Transverse colon (tissue), 4 donors: ENCODE measurements around the gene ST7L. TPM values are rescaled to one million over a fixed set of nuclear protein-coding genes. Genes with fewer than 3 reads are reported as not detected.
"Not testable (repeated sequence)": the region's sequence is repeated elsewhere in the genome, so short reads cannot be mapped to it uniquely, and the experiment has no call there.

Experiments used
- DNase-seq: peaks from one replicate; pipeline ENCODE4 v3.0.0-alpha.2; 2019
- H3K27ac ChIP-seq, 4 donors: fragments of 200-600 bp; sonication (generic); 2 replicates each; pipeline ENCODE4 v1.5.1; 2016 to 2018; ENCODE audit warnings: inconsistent platforms in 4 of 4
- H3K27me3 ChIP-seq: fragments of 200-600 bp; sonication (generic); 2 replicates; pipeline ENCODE4 v1.5.1; 2017; ENCODE audit warnings: inconsistent platforms
- H3K36me3 ChIP-seq, 4 donors: fragments of 200-600 bp; sonication (generic); 2 replicates each; pipeline ENCODE4 v1.5.1; 2017 to 2019; ENCODE audit warnings: inconsistent platforms in 4 of 4
- H3K4me1 ChIP-seq, 4 donors: fragments of 200-600 bp; sonication (generic); 2 replicates each; pipeline ENCODE4 v1.5.1; 2017 to 2020; ENCODE audit warnings: inconsistent platforms in 4 of 4
- H3K4me3 ChIP-seq, 4 donors: fragments of 200-600 bp; sonication (generic); 1 replicate in 1 of 4; 2 replicates in 3 of 4; pipeline versions ENCODE4 v1.5.1 to v1.6.1; 2017 to 2019; ENCODE audit warnings: inconsistent platforms in 4 of 4
- H3K9me3 ChIP-seq, 2 donors: fragments of 200-600 bp; sonication (generic); 2 replicates each; pipeline ENCODE4 v1.5.1; 2017 to 2019; ENCODE audit warnings: inconsistent platforms in 2 of 2
- EP300 ChIP-seq: sonication (generic); formaldehyde crosslinking; IDR thresholded peaks from one replicate; pipeline ENCODE4 v1.6.1; 2017; ENCODE audit warnings: antibody characterized with exemption, low read depth
- POLR2A ChIP-seq: fragments of 450-650 bp; IDR thresholded peaks from one replicate; pipeline ENCODE4 v1.6.1; 2016; ENCODE audit warnings: antibody characterized with exemption, mild to moderate bottlenecking, moderate library complexity
- POLR2AphosphoS5 ChIP-seq, 3 donors: sonication (generic); formaldehyde crosslinking; IDR thresholded peaks; one replicate each; pipeline ENCODE4 v1.6.1; 2016; ENCODE audit warnings: antibody characterized with exemption in 3 of 3
- WGBS, 2 donors: methylation state at CpG; one replicate each; pipeline ENCODE4 v1.1.5; 2018; ENCODE audit warnings: low coverage in 1 of 2; 5-methylcytosine and 5-hydroxymethylcytosine counted together
- in situ Hi-C, 4 donors: fragments of 200-750 bp; cut with MboI; loops; one replicate each; pipeline versions ENCODE4 v1.15.0 to v1.15.1; 2017; ENCODE audit warnings: low sequenced_read_pairs in 3 of 4, low pct_ligation_motif_present in 1 of 4, low pct_unique_long_range_greater_than_20kb in 1 of 4
- intact Hi-C: fragments of 100-400 bp; cut with DNase I; formaldehyde crosslinking; loops from one replicate; pipeline ENCODE4 v1.15.1; 2023; ENCODE audit warnings: low total_unique reads
- total RNA-seq, 4 donors: library from RNA; depleted of rRNA; stranded (reverse); fragments of >200 nt; gene quantifications; one replicate each; pipeline ENCODE4 v1.1.0, GENCODE V29; 2016
- TF ChIP-seq, protein P1 (sequence below), 5 experiments: fragments of 200-600 bp in 3 of 5; fragments of 450-650 bp in 2 of 5; sonication (generic) in 3 of 5; IDR thresholded peaks; 1 replicate in 2 of 5; 2 replicates in 3 of 5; pipeline ENCODE4 v1.5.1; 2016 to 2017; ENCODE audit warnings: antibody characterized with exemption in 5 of 5, inconsistent platforms in 3 of 5, mild to moderate bottlenecking in 2 of 5, moderate library complexity in 1 of 5

The ST7L gene
- total RNA-seq, 4 donors from 2014 or later: 7.0 to 37.4 (median 24.9) TPM

DNA sequence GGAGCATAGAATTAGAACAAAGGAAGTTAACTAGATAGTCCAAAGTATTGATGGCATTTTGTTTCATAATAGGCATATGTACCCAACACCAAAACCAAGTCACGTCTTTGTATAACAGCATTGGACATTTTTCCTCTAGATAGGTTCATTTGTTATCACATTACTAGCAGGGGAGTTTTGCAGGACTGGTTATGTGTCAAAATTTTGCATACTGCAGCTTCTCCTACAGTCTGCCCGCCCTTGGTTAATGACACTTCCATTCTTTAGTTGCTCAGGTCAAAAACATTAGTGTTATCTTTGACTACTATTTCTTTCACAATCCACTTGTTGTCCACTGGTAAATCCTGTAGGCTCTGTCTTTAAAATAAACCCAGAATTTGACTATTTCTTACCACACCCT lies 9.6 kb upstream of the ST7L start:
- no peaks in the 10 kb centered on the region for H3K9me3 ChIP-seq
- in situ Hi-C loops: loop anchor here in 1 of 4 donors (10.0 kb wide), 1 partner anchor 76 kb away; the partner anchor contains the start of gene RHOC
- no peaks in the 10 kb centered on the region for H3K27me3 ChIP-seq
- H3K4me1 ChIP-seq: peaks cover 0 to 57% (median 15%) of the 10 kb centered on the region in 4 donors
- intact Hi-C loops: no loop called here
- no peak for DNase-seq
- H3K4me3 ChIP-seq: no peak overlapping the region
- H3K27ac ChIP-seq: no peak overlapping the region
- no peaks in the 10 kb centered on the region for H3K36me3 ChIP-seq
- WGBS, 2 donors: 82 to 86% methylated on average over 2 of the region's 2 CpGs
- no peak for TF ChIP-seq POLR2A
- no peak for TF ChIP-seq EP300
- TF ChIP-seq POLR2AphosphoS5 (IDR thresholded peaks at IDR 0.05): no peak
- TF ChIP-seq, protein P1, sequence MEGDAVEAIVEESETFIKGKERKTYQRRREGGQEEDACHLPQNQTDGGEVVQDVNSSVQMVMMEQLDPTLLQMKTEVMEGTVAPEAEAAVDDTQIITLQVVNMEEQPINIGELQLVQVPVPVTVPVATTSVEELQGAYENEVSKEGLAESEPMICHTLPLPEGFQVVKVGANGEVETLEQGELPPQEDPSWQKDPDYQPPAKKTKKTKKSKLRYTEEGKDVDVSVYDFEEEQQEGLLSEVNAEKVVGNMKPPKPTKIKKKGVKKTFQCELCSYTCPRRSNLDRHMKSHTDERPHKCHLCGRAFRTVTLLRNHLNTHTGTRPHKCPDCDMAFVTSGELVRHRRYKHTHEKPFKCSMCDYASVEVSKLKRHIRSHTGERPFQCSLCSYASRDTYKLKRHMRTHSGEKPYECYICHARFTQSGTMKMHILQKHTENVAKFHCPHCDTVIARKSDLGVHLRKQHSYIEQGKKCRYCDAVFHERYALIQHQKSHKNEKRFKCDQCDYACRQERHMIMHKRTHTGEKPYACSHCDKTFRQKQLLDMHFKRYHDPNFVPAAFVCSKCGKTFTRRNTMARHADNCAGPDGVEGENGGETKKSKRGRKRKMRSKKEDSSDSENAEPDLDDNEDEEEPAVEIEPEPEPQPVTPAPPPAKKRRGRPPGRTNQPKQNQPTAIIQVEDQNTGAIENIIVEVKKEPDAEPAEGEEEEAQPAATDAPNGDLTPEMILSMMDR (IDR thresholded peaks at IDR 0.05): no peak

DNA sequence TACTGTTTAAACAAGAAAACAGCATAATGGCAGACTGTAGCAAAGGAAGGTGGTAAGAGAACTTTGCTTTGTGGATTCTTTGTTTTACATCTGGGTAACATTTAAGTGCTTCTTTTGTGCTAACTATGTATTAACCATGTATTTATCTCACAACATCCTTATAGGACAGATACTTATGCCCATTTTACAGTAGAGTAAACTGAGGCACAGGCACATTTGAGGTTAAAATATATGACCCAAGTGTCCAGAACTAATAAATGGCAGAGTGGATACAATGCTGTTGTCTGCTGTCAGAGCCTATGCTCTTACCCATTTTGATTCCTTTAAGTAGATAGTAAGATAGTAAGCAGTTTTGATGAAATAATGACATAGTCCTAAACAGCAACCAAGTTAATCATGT lies 7.9 kb upstream of the ST7L start:
- intact Hi-C loops: no loop called here
- Histone ChIP-seq H3K36me3 (no peaks in the 10 kb centered on the region), H3K27ac (no peak overlapping the region), H3K4me1 (peaks cover 4 to 58% (median 23%) of the 10 kb centered on the region in 4 donors), H3K4me3 (no peak overlapping the region), H3K27me3 (no peaks in the 10 kb centered on the region), H3K9me3 (no peaks in the 10 kb centered on the region)
- in situ Hi-C loops: loop anchor here in 1 of 4 donors (10.0 kb wide), 1 partner anchor 78 kb away; the partner anchor contains the start of gene RHOC
- no peak for DNase-seq
- TF ChIP-seq, protein P1 (IDR thresholded peaks at IDR 0.05): no peak
- TF ChIP-seq POLR2A (no peak), EP300 (no peak), POLR2AphosphoS5 (IDR thresholded peaks at IDR 0.05) (no peak)

DNA sequence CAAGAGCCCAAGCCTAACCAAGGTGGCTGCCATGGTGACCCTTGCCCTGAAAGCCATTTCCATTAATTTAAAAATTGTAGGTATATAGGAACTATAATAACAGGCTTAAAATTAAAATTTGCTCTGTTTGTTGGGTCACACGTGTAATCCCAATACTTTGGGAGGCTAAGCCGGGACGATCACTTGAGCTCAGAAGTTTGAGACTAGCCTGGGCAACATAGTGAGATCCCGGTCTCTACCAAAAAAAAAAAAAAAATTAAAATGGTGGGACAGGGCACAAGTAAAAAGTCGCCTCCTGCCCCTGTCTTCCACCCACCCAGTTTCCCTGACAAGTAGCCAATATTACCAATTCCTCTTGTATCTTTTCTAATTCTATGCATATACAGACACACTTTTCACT lies 7.3 kb upstream of the ST7L start:
- Histone ChIP-seq H3K9me3 (no peaks in the 10 kb centered on the region), H3K4me3 (no peak overlapping the region), H3K27ac (no peak overlapping the region), H3K4me1 (peaks cover 4 to 62% (median 27%) of the 10 kb centered on the region in 4 donors), H3K36me3 (no peaks in the 10 kb centered on the region), H3K27me3 (no peaks in the 10 kb centered on the region)
- intact Hi-C loops (no loop called here), in situ Hi-C loops (loop anchor here in 1 of 4 donors (10.0 kb wide), 1 partner anchor 79 kb away; the partner anchor contains the start of gene RHOC)
- TF ChIP-seq, protein P1 (IDR thresholded peaks at IDR 0.05): no peak
- TF ChIP-seq POLR2A: no peak
- no peak for DNase-seq
- 94 to 97% methylated on average over 5 of the region's 5 CpGs for WGBS, 2 donors

DNA sequence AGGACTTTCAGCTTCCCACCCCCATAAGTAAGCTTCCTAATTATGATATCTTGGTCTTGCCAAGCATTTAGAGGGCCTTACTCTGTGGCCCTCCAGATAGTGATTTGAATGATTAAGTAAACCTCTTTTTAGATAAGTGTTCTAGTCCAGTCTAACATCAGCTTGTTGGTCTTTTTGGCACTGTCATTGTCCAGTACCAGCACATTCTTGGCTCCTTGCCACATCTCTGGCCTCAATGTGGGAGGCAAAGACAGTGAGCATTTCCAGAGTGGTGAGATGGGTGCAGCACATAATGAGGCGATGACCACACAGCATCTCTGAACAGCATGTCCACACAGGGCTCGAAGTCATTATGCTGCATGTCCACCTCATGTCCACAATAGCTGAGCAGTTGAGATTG lies 6.8 kb upstream of the ST7L start:
- Histone ChIP-seq H3K36me3 (no peaks in the 10 kb centered on the region), H3K9me3 (no peaks in the 10 kb centered on the region), H3K27me3 (no peaks in the 10 kb centered on the region), H3K27ac (no peak overlapping the region), H3K4me3 (no peak overlapping the region), H3K4me1 (peaks cover 6 to 63% (median 30%) of the 10 kb centered on the region in 4 donors)
- in situ Hi-C loops: loop anchor here in 1 of 4 donors (10.0 kb wide), 1 partner anchor 79 kb away; the partner anchor contains the start of gene RHOC
- no peak for TF ChIP-seq POLR2AphosphoS5 (IDR thresholded peaks at IDR 0.05)
- TF ChIP-seq, protein P1 (IDR thresholded peaks at IDR 0.05): no peak
- no peak for TF ChIP-seq POLR2A
- no peak for TF ChIP-seq EP300
- WGBS, 2 donors: 79% methylated on average over 2 of the region's 2 CpGs; no CpG with 5 or more reads in 1 of the 2 donors
- intact Hi-C loops: no loop called here
- no peak for DNase-seq

DNA sequence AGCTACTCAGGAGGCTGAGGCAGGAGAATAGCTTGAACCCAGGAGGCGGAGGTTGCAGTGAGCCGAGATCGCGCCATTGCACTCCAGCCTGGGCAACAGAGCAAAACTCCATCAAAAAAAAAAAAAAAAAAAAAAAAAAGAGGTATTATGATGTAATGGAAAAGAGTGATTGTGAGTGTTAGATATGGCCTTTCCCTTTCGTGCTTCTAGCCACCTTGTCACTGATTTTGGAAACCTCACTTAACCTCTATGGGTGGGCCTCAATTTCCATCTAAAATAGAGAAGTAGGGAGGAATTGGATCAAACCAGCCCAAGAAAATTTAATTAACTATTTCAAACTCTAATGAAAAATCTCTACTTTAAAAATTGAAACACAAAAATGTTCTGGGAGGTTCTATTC lies 5.6 kb upstream of the ST7L start:
- peaks cover 9 to 54% (median 35%) of the 10 kb centered on the region in 4 donors for H3K4me1 ChIP-seq
- 87% methylated on average over 4 to 5 of the region's 5 CpGs for WGBS, 2 donors
- H3K9me3 ChIP-seq, DNase-seq, H3K27me3 ChIP-seq, H3K27ac ChIP-seq, intact Hi-C loops, H3K4me3 ChIP-seq, H3K36me3 ChIP-seq: not testable (repeated sequence)
- in situ Hi-C loops: loop anchor here in 3 of 4 donors (10.0 to 25.0 kb wide), 3 partner anchors 80 to 237 kb away; partner anchors contain the start of genes CTTNBP2NL (in 2 of the 3), RHOC (in 1 of the 3) and WNT2B (in 1 of the 3)
